ENCODE results near the gene KRTAP4-2.

GRCh38 chr17:41150026-41150425 is 28.0 kb downstream of the KRTAP4-2 start:
- TF ChIP-seq CTCF (tag by site-specific recombination; IDR thresholded peaks at IDR 0.05), result no peak
- no peak for TF ChIP-seq SALL2 (tag by site-specific recombination; IDR thresholded peaks at IDR 0.05; ENCODE audit: borderline replicate concordance)
- no peak for TF ChIP-seq ZNF792 (tag by site-specific recombination; IDR thresholded peaks at IDR 0.05)
- TF ChIP-seq BCL11B (tag by site-specific recombination; IDR thresholded peaks at IDR 0.05; ENCODE audit: low read depth), result no peak
- TF ChIP-seq ZNF571 (tag by site-specific recombination; IDR thresholded peaks at IDR 0.05), result no peak
- TF ChIP-seq, protein P1, sequence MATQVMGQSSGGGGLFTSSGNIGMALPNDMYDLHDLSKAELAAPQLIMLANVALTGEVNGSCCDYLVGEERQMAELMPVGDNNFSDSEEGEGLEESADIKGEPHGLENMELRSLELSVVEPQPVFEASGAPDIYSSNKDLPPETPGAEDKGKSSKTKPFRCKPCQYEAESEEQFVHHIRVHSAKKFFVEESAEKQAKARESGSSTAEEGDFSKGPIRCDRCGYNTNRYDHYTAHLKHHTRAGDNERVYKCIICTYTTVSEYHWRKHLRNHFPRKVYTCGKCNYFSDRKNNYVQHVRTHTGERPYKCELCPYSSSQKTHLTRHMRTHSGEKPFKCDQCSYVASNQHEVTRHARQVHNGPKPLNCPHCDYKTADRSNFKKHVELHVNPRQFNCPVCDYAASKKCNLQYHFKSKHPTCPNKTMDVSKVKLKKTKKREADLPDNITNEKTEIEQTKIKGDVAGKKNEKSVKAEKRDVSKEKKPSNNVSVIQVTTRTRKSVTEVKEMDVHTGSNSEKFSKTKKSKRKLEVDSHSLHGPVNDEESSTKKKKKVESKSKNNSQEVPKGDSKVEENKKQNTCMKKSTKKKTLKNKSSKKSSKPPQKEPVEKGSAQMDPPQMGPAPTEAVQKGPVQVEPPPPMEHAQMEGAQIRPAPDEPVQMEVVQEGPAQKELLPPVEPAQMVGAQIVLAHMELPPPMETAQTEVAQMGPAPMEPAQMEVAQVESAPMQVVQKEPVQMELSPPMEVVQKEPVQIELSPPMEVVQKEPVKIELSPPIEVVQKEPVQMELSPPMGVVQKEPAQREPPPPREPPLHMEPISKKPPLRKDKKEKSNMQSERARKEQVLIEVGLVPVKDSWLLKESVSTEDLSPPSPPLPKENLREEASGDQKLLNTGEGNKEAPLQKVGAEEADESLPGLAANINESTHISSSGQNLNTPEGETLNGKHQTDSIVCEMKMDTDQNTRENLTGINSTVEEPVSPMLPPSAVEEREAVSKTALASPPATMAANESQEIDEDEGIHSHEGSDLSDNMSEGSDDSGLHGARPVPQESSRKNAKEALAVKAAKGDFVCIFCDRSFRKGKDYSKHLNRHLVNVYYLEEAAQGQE (tag by site-specific recombination; IDR thresholded peaks at IDR 0.05), result no peak
- TF ChIP-seq ZNF18 (tag by site-specific recombination; IDR thresholded peaks at IDR 0.05), result no peak
- TF ChIP-seq KLF7 (tag by site-specific recombination; IDR thresholded peaks at IDR 0.05; ENCODE audit: borderline replicate concordance), result no peak
- no peak for TF ChIP-seq ZNF664 (tag by site-specific recombination; IDR thresholded peaks at IDR 0.05)
